HG03575 (cell line): ENCODE data around the gene GALK2.

Experiments
- ATAC-seq: cut with Tn5 transposase; IDR thresholded peaks from one replicate; pipeline ENCODE4 v1.9.1; 2021; ENCODE audit not compliant: unreplicated experiment, insufficient number of reproducible peaks, low FRiP score; ENCODE audit errors: extremely low read depth

GALK2 gene

DNA sequence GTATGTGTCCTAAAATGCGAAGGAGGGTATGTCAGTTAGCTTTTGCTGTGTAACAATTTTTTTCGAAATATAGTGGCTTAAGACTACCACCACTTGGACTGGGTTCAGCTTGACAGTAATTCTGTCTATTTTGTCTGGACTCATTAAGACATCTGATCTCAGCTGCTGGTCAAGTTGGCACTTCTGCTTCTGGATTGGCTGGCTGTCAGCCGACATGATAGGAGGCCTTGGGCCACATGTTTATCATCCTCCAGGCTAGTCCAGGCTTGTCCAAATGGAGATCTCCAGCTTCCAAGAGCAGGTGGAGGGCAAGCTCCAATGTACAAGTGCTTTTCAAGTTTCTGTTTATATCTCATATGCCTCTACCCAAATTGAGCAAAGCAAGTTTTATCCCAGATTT is 95.9 kb downstream of the GALK2 start:
- no peak for ATAC-seq

DNA sequence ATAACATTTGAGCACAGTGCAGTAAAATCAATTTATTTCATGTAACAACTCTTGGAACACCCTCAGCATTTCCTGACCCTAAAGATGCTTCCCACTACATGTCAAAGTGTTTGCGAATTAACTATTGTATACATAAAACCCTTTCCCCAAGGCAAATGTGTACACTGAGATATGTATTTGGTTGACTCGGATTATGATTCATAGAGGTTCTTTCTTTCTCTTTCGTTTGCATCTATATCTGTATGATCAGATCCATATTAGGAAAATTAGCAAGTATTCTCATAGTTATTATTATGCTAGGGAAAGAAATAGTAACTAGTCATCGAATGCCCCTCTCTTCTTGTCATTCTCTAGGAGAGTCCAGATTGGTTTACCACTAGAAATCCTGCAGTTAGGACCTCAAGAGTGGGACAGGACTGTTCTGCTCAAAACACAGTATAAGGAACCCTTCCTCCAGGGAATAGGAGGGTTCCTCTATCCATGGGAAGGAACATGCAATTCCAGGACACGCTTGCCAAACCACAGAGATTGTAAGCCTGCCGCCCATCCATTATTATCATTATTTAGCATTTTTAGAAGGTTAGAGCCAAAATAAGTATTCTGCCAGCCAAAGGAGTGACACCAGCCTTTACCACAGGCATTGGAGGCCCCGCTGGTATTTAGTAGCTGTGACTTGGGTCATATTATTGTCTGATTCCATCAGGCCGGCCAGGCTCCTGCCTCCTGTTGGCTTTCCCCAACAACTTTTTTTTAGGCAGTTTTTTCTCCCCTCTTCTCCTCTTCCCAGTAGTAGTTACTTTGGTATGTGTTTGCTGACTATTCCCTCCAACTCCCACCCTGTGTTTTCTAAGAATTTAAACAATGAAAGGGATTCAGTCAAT is 100.7 kb downstream of the GALK2 start:
- no peak for ATAC-seq

DNA sequence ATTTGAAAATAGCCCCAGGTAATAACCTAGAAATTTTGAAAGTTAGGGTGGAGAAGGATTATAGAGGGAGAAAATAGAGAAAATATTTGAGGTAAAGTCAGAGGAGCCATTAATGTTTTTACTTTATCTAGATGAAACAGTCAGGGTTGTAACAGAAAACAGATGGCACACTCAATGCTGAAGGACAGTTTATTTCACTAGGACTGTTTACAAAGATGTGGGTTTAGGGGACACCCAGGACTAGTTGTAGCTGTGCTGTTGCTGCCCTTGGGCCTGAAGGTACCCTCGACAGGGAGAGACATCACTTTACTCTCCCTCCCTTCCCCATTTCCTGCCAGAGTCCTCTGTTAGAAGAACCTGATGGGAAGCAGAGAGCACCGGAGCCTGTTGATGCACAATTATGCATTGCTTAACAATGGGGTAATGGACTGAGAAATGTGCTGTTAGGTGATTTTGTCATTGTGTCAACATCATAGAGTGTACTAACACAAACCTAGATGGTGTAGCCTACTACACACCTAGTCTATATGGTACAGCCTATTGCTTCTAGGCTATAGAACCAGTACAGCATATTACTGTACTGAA is 103.8 kb downstream of the GALK2 start:
- ATAC-seq: no peak

DNA sequence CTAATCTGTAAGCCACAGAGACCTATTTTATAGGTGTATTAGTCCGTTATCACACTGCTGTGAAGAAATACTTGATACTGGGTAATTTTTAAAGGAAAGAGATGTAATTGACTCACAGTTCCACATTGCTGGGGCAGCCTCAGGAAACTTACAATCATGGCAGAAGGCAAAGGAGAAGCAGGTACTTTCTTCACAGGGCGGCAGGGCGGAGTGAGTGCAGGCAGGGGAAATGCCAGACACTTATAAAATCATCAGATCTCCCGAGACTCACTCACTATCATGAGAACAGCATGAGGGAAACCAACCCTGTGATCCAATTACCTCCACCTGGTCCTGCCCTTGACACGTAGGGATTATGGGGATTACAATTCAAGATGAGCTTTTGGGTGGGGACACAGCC is 108.7 kb downstream of the GALK2 start:
- ATAC-seq: no peak

DNA sequence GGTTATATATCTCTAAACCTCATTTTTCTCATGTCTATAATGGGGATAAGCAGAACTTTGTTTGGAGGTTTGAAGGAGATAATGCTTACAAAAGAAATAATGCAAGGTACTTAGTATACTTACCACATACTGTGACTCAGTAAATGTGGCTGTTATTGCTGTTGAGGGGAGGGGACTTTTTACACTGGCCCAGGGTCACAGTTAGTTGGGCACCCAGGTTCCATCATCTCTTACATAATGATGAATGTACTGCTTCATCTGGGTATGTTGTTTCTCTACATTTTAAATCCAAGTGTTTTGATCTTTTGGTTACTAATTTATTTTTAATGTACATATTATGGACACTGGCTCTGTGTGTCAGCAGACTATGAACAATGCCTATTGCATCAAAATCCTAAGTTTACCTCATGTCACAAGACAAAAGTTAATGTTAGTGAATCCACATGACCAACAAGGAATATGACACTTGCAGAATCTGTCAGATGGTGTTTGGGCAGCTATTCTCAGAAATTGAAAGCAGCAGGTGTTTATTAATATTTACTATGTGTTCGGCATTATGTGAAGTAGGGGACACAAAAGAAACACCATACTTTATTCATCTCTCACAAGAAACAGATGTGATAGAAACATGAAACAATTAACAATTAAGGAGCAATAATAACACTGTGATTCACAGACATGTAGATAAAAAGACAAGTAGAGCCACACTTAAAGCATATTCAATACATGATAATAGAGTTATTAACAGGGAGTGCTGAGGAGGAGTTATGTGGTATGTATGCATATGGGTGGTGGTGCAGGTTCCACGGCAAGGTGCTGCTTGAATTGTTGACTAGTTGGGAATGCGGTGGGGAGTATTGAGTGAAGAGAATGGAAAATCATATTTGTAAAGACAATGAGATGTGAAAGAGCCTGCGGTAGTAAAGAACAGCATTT is 109.7 kb downstream of the GALK2 start:
- ATAC-seq: no peak

DNA sequence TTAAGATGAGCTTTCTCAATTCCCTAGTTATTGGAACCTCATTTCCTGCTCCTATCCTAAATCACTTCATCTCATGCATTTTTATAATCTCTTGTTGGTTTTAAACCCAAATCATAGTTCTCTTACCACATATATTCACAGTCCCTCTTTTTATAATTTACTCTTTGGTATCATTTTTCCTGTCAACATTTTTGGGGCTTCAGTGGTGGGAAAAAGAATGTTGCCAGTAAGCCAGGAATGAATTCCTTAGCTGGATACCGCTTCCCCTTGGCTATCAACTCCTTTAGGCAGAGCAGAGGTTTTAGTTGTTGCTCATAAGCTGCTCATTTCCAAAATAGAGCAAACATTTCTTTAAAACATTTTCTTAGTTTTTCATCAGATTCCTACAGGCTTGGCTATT is 112.3 kb downstream of the GALK2 start:
- ATAC-seq: no peak

DNA sequence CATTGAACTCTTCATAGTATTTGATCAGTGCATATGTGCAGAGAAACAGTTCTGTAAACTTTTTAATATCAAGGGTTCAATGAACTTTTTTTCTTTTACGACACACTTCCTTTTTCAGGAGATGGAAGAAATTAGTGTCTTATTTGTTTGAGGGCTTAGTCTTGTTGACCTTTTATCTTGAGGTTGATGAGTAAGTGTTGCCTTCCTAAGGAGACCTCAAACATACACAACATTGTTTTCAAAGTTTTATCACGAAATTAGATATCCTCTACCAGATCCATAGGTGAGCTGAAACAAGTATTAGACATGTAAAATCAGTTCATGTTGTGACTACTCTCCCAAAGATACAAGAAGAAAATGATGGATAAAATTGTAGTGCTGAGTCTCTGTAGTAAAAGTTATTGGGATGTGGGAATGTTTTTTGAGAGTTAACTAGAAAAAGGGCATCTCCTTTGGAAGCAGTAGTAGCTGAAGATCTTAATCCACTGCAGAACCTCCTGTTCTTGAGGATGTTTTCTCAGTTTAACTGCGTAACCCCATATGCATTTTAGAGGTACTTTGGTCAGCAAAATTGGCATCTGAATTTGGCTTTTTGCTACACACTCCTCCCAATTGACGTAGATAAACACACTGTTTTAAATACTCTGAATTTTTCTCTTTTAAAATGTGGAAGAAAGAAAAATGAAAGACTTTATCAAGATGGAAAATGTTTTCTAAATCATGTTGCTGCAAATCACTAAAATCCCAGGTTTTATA is 116.8 kb downstream of the GALK2 start:
- no peak for ATAC-seq

DNA sequence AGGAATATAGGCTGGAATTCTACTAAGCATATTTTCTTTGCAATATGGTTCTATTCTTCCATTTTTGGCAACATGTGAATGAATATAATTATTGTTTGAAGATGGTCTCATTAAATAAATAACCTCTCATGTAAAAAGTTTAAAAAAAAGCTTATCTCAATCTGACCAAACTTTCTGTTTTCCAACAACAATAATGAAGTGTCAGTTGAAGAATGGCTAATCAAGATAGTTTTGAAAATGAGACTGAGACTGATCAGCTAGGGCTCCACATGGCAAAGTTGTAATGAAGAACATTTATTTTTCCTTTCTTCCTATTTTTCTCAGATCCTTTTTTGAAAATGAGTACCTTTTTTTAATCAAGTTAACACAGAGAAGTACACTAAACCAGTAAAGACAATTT is 117.4 kb downstream of the GALK2 start:
- no peak for ATAC-seq

DNA sequence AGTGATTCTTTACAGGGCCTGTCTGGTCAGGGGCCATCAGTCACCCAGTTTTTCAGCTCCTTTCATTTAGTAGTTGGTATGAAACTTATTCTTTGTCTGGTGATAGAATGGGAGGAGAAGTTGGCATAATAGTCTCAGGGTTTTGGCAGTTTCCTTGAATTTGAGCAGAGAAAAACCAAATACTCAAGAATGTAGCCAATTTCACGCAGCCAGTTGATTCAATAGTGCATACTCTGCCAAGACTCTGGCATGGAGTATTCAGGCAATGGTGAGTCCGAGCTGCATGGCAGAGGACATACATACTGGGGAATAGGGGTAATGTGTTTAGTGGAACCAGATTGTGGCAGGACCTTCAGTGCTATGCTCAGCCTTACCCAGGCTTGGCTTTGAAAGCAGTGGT is 118.3 kb downstream of the GALK2 start:
- no peak for ATAC-seq

DNA sequence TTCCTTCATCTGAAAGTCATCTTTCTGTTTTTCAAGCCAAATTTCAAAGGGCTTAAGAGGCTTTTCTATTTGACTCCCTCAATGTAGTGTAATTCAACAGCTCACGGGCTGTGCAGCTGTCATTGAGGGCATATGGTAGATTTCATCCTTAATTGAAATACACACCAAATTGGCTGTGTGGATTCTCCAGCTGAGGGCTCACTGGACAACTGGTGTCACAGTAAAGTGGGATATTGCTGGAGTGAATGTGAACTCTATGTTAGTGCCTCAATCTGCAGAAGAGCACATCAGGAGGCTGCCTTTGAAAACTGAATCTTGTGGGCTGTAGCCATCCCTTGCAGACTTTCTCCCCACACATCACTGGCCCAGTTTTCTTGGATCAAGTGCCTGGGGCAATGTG is 120.1 kb downstream of the GALK2 start:
- ATAC-seq: no peak

DNA sequence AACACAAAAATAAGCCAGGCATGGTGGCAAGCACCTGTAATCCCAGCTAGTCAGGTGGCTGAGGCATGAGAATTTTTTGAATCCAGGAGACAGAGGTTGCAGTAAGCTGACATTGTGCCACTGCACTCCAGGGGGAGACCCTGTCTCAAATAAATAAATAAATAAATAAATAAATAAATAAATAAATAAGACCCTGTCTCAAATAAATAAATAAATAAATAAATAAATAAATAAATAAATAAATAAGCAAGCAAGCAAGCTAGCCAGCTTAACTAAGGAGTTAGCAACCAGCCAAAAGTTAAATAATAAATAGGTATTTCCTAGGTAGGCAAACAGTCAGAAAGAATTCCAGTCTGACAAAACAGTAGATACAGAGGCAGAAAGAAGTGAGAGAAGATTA is 123.9 kb downstream of the GALK2 start:
- ATAC-seq: no peak

DNA sequence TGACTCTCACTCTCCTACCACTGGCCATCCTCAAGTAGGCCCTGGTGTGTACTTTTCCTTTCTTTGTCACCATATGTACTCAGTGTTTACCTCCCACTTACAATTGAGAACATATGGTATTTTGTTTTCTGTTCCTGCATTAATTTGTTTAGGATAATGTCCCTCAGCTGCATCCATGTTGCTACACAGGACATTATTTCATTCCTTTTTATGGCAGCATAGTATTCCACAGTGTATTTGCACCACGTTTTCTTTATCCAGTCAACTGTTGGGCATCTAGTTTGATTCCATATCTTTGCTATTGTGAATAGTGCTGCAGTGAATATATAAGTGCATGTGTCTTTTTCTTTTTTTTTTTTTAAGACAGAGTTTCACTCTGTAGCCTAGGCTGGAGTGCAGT is 126.2 kb downstream of the GALK2 start:
- ATAC-seq: no peak

DNA sequence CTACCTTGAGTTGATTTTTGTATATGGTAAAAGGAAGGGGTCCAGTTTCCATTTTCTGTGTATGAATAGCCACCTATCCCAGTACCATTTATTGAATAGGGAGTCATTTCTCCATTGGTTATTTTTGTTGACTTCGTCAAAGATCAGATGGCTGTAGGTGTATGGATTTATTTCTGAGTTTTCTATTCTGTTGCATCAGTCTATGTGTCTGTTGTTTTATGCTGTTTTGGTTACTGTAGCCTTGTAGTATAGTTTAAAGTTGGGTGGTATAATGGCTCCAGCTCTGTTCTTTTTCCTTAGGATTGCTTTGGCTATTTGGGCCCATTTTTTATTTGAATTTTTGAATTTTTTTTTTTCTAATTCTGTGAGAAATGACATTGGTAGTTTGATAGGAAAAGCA is 127.5 kb downstream of the GALK2 start:
- no peak for ATAC-seq

DNA sequence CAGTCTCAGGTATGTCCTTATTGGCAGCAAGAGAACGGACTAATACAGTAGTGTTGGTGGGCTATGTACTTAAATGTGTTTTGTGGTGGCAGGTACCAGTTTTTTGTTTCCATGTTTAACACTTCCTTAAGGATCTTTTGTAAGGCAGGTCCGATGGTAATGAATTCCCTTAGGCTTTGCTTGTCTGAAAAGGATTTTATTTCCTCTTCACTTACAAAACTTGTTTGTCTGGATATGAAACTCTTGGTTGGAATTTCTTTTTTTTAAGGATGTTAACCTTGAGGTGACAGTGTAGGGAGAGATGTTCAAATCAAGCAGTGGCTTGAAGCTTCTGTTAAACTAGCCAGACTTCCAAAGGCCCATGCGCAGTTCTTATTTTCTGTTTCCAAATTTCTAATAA is 130.8 kb downstream of the GALK2 start:
- no peak for ATAC-seq

DNA sequence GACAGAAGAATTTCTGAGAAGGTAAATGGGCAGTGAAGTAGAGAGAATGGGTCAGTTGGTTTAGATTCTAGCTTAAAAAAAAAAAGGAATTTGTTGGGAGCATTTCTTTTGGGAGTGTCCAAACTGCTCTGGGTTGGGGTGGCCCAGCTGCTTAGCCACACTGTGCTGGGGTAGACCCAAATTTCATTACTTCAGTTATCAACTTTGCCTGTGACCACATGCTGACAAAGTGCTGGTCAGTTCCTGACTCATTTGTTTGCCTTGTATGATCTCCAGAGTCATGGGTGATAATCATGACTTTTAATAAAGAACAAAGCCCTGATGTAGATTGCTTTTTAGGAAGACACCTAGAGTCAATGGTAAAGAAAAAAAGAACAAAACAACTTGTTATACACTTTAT is 131.5 kb downstream of the GALK2 start:
- ATAC-seq: no peak

DNA sequence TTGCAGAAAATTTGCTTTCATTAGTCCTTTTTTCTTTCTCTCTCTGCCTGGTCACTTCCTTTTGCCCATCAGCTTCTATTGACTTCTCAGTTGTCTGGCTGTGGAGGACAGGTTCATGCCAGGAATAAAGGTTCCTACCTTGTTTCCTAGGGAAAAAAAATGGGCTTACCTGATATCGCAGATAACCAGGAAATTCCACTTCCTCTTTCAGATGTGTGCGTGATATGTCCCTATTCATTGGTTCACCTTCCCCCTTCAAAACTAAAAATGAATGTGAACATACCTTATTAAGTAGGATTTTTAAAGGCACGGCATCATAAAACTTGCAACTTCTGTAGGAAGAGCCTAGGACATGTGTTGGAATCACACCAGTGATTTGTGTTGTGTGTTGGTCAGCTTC is 133.0 kb downstream of the GALK2 start:
- ATAC-seq: no peak

DNA sequence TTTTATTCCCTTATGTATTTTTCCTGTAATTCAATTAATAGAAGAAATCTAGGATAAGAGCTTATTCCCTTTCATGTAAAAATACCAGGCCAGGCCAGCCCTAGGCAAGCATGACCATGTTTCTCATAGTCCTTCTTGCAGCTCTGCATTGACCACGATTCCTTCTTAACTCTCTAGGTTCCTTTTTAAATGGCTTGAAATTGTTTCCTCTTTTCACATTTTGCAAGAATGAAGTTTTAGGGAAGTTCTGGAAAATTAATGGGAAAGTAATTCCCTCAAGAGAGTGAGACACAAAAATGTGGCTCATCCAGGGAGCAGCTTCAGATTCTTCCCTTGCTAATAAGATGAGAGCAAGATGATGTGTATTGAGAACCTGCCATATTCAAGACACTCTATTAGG is 136.5 kb downstream of the GALK2 start:
- ATAC-seq: no peak

DNA sequence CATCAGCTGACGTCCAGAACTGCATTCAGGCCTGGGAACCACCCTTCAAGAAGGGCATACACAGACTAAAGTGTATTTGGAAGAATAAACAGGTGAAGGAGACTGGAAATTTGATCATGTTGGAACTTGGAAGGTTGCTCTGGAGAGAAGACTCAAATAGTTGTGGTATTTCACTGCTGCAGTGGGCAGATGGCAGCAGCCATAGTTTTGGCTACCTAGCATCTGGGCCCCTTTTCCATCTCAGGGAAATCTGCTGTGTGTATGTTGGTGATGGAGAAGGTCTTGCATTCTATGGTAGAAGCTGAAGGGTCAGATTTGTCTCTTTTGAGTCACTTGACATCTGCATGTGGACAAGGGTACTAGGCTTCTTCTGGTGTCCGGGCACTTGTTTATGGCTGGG is 138.6 kb downstream of the GALK2 start:
- ATAC-seq: no peak

DNA sequence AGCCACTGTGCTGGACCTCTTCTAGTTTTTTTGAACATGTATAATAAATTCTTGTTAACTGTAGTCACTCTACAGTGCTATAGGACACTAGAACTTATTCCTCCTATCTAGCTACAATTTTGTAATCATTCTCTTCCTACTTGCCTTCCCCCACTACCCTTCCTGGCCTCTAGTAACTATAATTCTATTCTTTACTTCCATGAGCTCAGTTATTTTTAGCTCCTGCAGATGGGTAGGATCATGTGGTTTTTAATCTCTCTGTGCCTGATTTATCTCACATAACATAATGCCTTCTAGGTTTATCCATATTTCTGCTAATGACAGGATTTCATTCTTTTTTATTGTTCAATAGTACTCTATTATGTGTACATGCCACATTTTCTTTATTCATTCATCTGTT is 139.8 kb downstream of the GALK2 start:
- ATAC-seq: no peak
